ENCODE results near the gene SPEN.

- TF ChIP-seq POLR2A (IDR thresholded peaks at IDR 0.05) (no peak), CTCF (IDR thresholded peaks at IDR 0.05) (no peak)
Measured at GRCh38 chr1:15963968-15964648, 116.6 kb downstream of the SPEN start.
